SH-SY5Y (cell line): ENCODE measurements around the gene C4orf36.

ENCODE experiments used
- GATA2 ChIP-seq: IDR thresholded peaks from 2 replicates; pipeline ENCODE4 v1.6.1; 2011; ENCODE audit warnings: mild to moderate bottlenecking, low read depth, low read length
- GATA3 ChIP-seq: IDR thresholded peaks from 2 replicates; pipeline ENCODE4 v1.6.1; 2011; ENCODE audit warnings: low read depth, mild to moderate bottlenecking, low read length, moderate library complexity

- TF ChIP-seq GATA3 (no peak), GATA2 (no peak)
Observed at GRCh38 chr4:86924811-86925210, 32.6 kb upstream of the C4orf36 start.
